HCT116 (cell line): ENCODE measurements around the gene TMEM240.

Source experiments
- EZH2 ChIP-seq: fragments of 200-600 bp; sonication (generic); IDR thresholded peaks from 2 replicates; pipeline ENCODE4 v1.6.1; 2017; ENCODE audit warnings: antibody characterized with exemption, mixed run types
- POLR2A ChIP-seq: IDR thresholded peaks from 2 replicates; pipeline ENCODE4 v1.7.0; 2011; ENCODE audit warnings: borderline replicate concordance; ENCODE audit not compliant: insufficient read depth, insufficient read length; ENCODE audit errors: extremely low read depth
- SIN3A ChIP-seq: IDR thresholded peaks from 2 replicates; pipeline ENCODE4 v1.6.1; 2012; ENCODE audit warnings: low read depth
- SP1 ChIP-seq: IDR thresholded peaks from 2 replicates; pipeline ENCODE4 v1.6.1; 2012; ENCODE audit warnings: low read depth
- ZNF274 ChIP-seq: fragments of 200-500 bp; sonication (Bioruptor generic); IDR thresholded peaks from 2 replicates; pipeline ENCODE4 v1.6.1; 2014; ENCODE audit warnings: mild to moderate bottlenecking, low read depth, low read length, inconsistent platforms
- TF ChIP-seq, protein P1 (sequence below), 3 experiments: fragments of 200-600 bp in 1 of 3; sonication (generic) in 1 of 3; IDR thresholded peaks in 2 of 3; conservative IDR thresholded peaks in 1 of 3; 2 replicates each; pipeline ENCODE4 v1.5.1; 2012 to 2017; ENCODE audit warnings: low read depth in 2 of 3, low read length in 2 of 3, antibody characterized with exemption in 1 of 3, borderline replicate concordance in 1 of 3, control low read depth in 1 of 3, mild to moderate bottlenecking in 1 of 3, mixed read lengths in 1 of 3, mixed run types in 1 of 3, moderate library complexity in 1 of 3; ENCODE audit not compliant: insufficient read depth in 1 of 3
- TF ChIP-seq, protein P2 (sequence below): IDR thresholded peaks from 2 replicates; pipeline ENCODE4 v1.6.1; 2012

DNA sequence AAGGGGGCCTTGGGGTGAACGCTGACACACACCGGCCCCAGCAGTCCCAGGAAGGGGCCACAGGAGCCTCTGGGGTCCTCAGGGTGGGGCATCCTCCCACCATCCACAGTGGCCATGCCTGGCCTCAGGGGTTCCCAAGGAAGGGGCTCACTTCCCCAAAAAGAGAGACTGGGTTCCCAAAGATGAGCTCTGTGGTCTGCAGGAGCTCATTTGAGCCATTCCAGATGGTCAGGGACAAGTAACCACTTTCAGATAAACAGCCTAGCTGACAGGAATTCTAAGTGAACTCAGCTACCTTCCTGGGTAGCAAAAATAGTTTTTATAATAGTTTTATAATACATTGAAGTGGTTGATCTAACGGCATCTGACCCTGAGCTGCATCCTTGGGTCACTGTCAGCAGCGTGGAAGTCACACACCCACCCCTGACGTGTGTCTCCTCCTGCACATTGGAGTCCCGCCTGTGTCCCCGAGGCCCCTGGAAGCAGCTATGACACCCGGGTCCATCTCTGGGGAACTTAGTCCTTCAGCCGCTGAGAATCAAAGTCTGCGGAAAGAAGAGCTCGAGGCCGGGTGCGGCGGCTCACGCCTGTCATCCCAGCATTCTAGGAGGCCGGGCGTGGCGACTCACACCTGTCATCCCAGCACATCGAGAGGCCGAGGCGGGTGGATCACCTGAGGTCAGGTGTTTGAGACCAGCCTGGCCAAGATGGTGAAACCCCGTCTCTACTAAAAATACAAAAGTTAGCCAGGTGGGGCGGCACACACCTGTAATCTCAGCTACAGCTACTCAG, 5.7 kb upstream of the TMEM240 start:
- TF ChIP-seq EZH2 = no peak
- no peak for TF ChIP-seq POLR2A
- TF ChIP-seq, protein P1, sequence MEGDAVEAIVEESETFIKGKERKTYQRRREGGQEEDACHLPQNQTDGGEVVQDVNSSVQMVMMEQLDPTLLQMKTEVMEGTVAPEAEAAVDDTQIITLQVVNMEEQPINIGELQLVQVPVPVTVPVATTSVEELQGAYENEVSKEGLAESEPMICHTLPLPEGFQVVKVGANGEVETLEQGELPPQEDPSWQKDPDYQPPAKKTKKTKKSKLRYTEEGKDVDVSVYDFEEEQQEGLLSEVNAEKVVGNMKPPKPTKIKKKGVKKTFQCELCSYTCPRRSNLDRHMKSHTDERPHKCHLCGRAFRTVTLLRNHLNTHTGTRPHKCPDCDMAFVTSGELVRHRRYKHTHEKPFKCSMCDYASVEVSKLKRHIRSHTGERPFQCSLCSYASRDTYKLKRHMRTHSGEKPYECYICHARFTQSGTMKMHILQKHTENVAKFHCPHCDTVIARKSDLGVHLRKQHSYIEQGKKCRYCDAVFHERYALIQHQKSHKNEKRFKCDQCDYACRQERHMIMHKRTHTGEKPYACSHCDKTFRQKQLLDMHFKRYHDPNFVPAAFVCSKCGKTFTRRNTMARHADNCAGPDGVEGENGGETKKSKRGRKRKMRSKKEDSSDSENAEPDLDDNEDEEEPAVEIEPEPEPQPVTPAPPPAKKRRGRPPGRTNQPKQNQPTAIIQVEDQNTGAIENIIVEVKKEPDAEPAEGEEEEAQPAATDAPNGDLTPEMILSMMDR (IDR thresholded peaks at IDR 0.05 in 2 of 3, conservative IDR thresholded peaks at IDR 0.05 in 1 of 3; ENCODE audit: borderline replicate concordance in 1 of 3, insufficient read depth in 1 of 3, low read depth in 2 of 3, low read length in 2 of 3) = no peak
- no peak for TF ChIP-seq SIN3A
- TF ChIP-seq ZNF274 = no peak
- no peak for TF ChIP-seq SP1
- TF ChIP-seq, protein P2, sequence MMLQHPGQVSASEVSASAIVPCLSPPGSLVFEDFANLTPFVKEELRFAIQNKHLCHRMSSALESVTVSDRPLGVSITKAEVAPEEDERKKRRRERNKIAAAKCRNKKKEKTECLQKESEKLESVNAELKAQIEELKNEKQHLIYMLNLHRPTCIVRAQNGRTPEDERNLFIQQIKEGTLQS = no peak
